22Rv1 (cell line): ENCODE data around the gene CSMD2.

Source experiments
- ZFX ChIP-seq: fragments of 450-650 bp; IDR thresholded peaks from 2 replicates; pipeline ENCODE4 v1.6.1; 2017; ENCODE audit warnings: antibody characterized with exemption, borderline replicate concordance
- TF ChIP-seq, protein P1 (sequence below): fragments of 450-650 bp; IDR thresholded peaks from 2 replicates; pipeline ENCODE4 v1.5.1; 2017; ENCODE audit warnings: mild to moderate bottlenecking

DNA sequence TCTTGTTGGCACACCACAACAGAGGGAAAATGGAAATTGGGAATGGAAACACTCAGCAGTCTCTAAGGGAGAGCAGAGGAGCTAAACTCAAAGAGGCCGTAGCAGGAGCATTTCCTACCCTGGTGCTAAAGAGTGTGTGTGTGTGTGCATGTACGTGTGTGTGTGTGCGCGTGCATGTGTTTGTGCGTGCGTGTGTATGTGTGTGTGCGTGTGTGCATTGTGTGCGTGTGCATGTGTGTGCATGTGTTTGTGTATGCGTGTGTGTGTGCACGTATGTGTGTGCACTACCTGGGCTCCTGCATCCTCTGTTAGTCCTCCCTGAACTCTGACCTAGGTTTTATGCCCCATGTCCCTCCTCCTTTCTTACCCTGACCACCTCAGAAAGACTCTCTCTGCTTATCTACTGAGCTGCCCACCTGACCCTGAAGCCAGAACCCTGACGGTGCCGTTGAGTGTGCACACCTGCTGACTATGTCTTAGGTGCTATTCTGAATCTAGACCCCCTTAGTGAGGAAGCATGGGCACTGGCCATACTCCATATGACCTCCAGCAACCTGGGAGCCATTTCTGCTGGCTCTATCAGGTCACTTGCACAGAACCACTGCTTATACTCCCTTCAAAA, 458.3 kb downstream of the CSMD2 start:
- TF ChIP-seq, protein P1, sequence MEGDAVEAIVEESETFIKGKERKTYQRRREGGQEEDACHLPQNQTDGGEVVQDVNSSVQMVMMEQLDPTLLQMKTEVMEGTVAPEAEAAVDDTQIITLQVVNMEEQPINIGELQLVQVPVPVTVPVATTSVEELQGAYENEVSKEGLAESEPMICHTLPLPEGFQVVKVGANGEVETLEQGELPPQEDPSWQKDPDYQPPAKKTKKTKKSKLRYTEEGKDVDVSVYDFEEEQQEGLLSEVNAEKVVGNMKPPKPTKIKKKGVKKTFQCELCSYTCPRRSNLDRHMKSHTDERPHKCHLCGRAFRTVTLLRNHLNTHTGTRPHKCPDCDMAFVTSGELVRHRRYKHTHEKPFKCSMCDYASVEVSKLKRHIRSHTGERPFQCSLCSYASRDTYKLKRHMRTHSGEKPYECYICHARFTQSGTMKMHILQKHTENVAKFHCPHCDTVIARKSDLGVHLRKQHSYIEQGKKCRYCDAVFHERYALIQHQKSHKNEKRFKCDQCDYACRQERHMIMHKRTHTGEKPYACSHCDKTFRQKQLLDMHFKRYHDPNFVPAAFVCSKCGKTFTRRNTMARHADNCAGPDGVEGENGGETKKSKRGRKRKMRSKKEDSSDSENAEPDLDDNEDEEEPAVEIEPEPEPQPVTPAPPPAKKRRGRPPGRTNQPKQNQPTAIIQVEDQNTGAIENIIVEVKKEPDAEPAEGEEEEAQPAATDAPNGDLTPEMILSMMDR, result no peak
- no peak for TF ChIP-seq ZFX
